PC-3 (cell line): ENCODE measurements around the gene TRIM33. TPM values are rescaled to one million over a fixed set of nuclear protein-coding genes. Genes with fewer than 3 reads are reported as not detected.
"Not testable (repeated sequence)": the region's sequence is repeated elsewhere in the genome, so short reads cannot be mapped to it uniquely, and the experiment has no call there.

ENCODE experiments used
- ATAC-seq: fragments of 200-7000 bp; cut with Tn5 transposase; 2 replicates; pipeline ENCODE4 v1.9.1; 2020; ENCODE audit warnings: mild to moderate bottlenecking, moderate library complexity
- BruUV-seq: library from RNA; stranded (reverse); fragments of 400-500 nt; replicated peaks from 2 replicates; lab custom pipeline; 2021; lab: Mats Ljungman, UMichigan
- CTCF ChIA-PET: fragments of 300-600 bp; sonication (Branson Sonifier 250); formaldehyde crosslinking; loops from one replicate; lab custom pipeline; 2022; ENCODE audit warnings: antibody characterized with exemption; lab: Charles Lee
- POLR2A ChIA-PET: fragments of 300-600 bp; sonication (Branson Sonifier 250); formaldehyde crosslinking; loops from one replicate; lab custom pipeline; 2022; ENCODE audit warnings: antibody characterized with exemption; ENCODE audit not compliant: unreplicated experiment; lab: Charles Lee
- DNase-seq: peaks from one replicate; pipeline ENCODE4 v3.0.0-alpha.2; 2015
- H2AFZ ChIP-seq: fragments of 300-600 bp; sonication (generic); 2 replicates; pipeline ENCODE4 v1.6.0; 2016; ENCODE audit warnings: antibody characterized with exemption, low read length
- H3F3A ChIP-seq: fragments of 300-600 bp; sonication (generic); one replicate; pipeline ENCODE4 v1.6.0; 2017; ENCODE audit warnings: antibody characterized with exemption, low read length, control low read depth, mild to moderate bottlenecking; ENCODE audit not compliant: unreplicated experiment
- H3K27ac ChIP-seq: fragments of 300-600 bp; sonication (generic); 2 replicates; pipeline ENCODE4 v1.5.1; 2016; ENCODE audit warnings: mild to moderate bottlenecking, low read length
- H3K27me3 ChIP-seq: fragments of 300-600 bp; sonication (generic); 2 replicates; pipeline ENCODE4 v1.6.1; 2016; ENCODE audit warnings: low read length, mixed read lengths
- H3K36me3 ChIP-seq: fragments of 300-600 bp; sonication (generic); 2 replicates; pipeline ENCODE4 v1.6.1; 2016; ENCODE audit warnings: low read depth, mixed run types, low read length, mixed read lengths
- H3K4me1 ChIP-seq: fragments of 300-600 bp; sonication (generic); 2 replicates; pipeline ENCODE4 v1.5.1; 2016; ENCODE audit warnings: low read length; ENCODE audit not compliant: insufficient read depth
- H3K4me2 ChIP-seq: fragments of 300-600 bp; sonication (generic); 2 replicates; pipeline ENCODE4 v1.6.0; 2016; ENCODE audit warnings: low read length
- H3K4me3 ChIP-seq: fragments of 300-600 bp; sonication (generic); 2 replicates; pipeline ENCODE4 v1.5.1; 2016; ENCODE audit warnings: mild to moderate bottlenecking, low read length, mixed read lengths
- H3K79me2 ChIP-seq: fragments of 300-600 bp; sonication (generic); 2 replicates; pipeline ENCODE4 v1.6.1; 2017; ENCODE audit warnings: low read length, mixed read lengths
- H3K9ac ChIP-seq: fragments of 300-600 bp; sonication (generic); 2 replicates; pipeline ENCODE4 v1.6.0; 2016; ENCODE audit warnings: mild to moderate bottlenecking, low read length
- H3K9me2 ChIP-seq: fragments of 300-600 bp; sonication (generic); replicated peaks from 2 replicates; pipeline ENCODE4 v1.6.1; 2016; ENCODE audit warnings: mixed run types, low read length, mixed read lengths
- H3K9me3 ChIP-seq: fragments of 300-600 bp; sonication (generic); 2 replicates; pipeline ENCODE4 v1.6.1; 2016; ENCODE audit warnings: low read length, mixed read lengths
- H4K20me1 ChIP-seq: fragments of 300-600 bp; sonication (generic); 2 replicates; pipeline ENCODE4 v1.6.1; 2016; ENCODE audit warnings: low read length, mixed read lengths
- EZH2 ChIP-seq: fragments of 300-600 bp; sonication (generic); IDR thresholded peaks from one replicate; pipeline ENCODE4 v1.6.1; 2017; ENCODE audit warnings: antibody characterized with exemption, mild to moderate bottlenecking, low read length; ENCODE audit not compliant: unreplicated experiment
- EZH2phosphoT487 ChIP-seq: fragments of 300-600 bp; sonication (generic); IDR thresholded peaks from 2 replicates; pipeline ENCODE4 v1.6.1; 2018; ENCODE audit warnings: mild to moderate bottlenecking, antibody characterized with exemption, low read length, borderline replicate concordance
- intact Hi-C: fragments of 100-400 bp; cut with micrococcal nuclease; formaldehyde crosslinking; loops from 2 replicates; pipeline ENCODE4 v1.9.0; 2023
- total RNA-seq: library from RNA; depleted of rRNA; stranded (reverse); fragments of >200 nt; gene quantifications from 2 replicates; pipeline ENCODE4 v1.2.3, GENCODE V29; 2014
- TF ChIP-seq, protein P1 (sequence below): fragments of 300-600 bp; sonication (generic); conservative IDR thresholded peaks from 2 replicates; pipeline ENCODE4 v1.5.1; 2017; ENCODE audit warnings: antibody characterized with exemption, low read depth, mild to moderate bottlenecking, low read length

The TRIM33 gene
- total RNA-seq, 1 experiment from 2014 or later, result 36.7 TPM

DNA sequence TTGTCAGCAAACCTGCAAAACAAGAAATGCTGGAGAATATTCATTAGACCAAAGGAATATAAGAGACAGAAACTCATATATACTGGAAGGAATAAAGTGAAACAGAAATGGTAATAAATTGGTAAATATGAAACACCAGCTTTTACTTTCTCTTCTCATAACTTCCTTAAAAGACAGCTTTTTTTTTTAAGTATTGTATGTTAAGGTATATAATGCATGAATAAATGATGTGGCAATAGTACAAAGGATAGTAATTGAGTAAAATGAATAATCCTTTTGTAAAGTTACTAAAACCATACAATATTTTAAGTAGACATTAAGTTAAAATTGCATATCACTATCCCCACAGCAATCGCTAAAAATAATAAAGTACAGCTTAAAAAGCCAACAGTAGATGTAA, 64.8 kb downstream of the TRIM33 start:
- H3K27ac ChIP-seq, result no peak overlapping the region
- no peak overlapping the region for H3K4me3 ChIP-seq
- no peaks in the 10 kb centered on the region for H3K9me3 ChIP-seq
- ChIA-PET CTCF (no interaction called here), POLR2A (no interaction called here)
- no peak for TF ChIP-seq EZH2
- TF ChIP-seq EZH2phosphoT487, result no peak
- TF ChIP-seq, protein P1, sequence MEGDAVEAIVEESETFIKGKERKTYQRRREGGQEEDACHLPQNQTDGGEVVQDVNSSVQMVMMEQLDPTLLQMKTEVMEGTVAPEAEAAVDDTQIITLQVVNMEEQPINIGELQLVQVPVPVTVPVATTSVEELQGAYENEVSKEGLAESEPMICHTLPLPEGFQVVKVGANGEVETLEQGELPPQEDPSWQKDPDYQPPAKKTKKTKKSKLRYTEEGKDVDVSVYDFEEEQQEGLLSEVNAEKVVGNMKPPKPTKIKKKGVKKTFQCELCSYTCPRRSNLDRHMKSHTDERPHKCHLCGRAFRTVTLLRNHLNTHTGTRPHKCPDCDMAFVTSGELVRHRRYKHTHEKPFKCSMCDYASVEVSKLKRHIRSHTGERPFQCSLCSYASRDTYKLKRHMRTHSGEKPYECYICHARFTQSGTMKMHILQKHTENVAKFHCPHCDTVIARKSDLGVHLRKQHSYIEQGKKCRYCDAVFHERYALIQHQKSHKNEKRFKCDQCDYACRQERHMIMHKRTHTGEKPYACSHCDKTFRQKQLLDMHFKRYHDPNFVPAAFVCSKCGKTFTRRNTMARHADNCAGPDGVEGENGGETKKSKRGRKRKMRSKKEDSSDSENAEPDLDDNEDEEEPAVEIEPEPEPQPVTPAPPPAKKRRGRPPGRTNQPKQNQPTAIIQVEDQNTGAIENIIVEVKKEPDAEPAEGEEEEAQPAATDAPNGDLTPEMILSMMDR, result no peak
- ATAC-seq (no peak), DNase-seq (no peak)
- peaks cover 23% of the 10 kb centered on the region; the same call in 1 of the 2 replicates for H3K36me3 ChIP-seq
- H3K27me3 ChIP-seq, result no peaks in the 10 kb centered on the region
- no peak overlapping the region for H3K4me2 ChIP-seq
- no peaks in the 10 kb centered on the region for H3F3A ChIP-seq
- intact Hi-C loops, result no loop called here
- H3K9ac ChIP-seq, result no peak overlapping the region
- no peaks in the 10 kb centered on the region; the same call in 1 of the 2 replicates for H3K79me2 ChIP-seq
- BruUV-seq, result no TSS peak
- H2AFZ ChIP-seq, result no peak overlapping the region
- H3K9me2 ChIP-seq, result no peaks in the 10 kb centered on the region
- H3K4me1 ChIP-seq, result no peaks in the 10 kb centered on the region
- H4K20me1 ChIP-seq, result no peaks in the 10 kb centered on the region

DNA sequence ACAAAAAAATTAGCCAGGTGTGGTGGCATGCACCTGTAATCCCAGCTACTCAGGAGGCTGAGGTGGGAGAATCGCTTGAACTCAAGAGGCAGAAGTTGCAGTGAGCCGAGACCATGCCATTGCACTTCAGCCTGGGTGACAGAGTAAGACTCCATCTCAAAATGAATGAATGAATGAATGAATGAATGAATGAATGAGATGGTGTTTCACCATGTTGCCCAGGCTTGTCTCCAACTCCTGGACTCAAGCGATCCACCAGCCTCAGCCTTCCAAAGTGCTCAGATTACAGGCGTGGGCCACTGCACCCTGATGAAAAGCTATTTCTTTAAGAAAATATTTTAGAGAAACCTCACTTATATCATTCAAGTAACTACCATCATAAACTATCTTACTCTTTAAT, 67.8 kb downstream of the TRIM33 start:
- BruUV-seq, H3K9ac ChIP-seq, ATAC-seq, H3F3A ChIP-seq, H3K79me2 ChIP-seq, H4K20me1 ChIP-seq, H3K27me3 ChIP-seq, H2AFZ ChIP-seq, intact Hi-C loops, CTCF ChIA-PET, H3K4me1 ChIP-seq, H3K27ac ChIP-seq, H3K9me3 ChIP-seq, H3K9me2 ChIP-seq, DNase-seq, H3K4me3 ChIP-seq, H3K4me2 ChIP-seq, POLR2A ChIA-PET: not testable (repeated sequence)
- H3K36me3 ChIP-seq, result peaks cover 20% of the 10 kb centered on the region; the same call in 1 of the 2 replicates

DNA sequence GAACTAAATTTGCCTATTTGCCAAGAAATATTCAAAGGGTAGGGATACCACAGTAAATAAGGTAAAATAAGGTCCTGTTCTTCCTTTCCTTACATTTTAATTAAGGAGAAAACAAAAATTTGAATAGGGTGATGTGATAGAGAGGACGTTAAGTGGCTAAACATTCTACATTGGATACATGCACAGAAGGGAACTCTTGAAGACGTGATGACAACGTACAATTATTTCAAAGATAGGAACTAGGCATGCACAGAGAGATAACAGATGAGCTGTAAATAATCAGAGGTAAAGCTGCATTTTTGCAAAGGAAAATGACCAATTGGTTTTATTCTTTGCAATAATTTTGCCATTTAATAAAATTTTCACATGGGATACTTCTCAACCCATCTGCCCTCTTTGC, 69.7 kb downstream of the TRIM33 start:
- Histone ChIP-seq H3K9ac (no peak overlapping the region), H3K4me2 (no peak overlapping the region), H3K27ac (no peak overlapping the region), H3K79me2 (no peaks in the 10 kb centered on the region; the same call in 1 of the 2 replicates), H3K27me3 (no peaks in the 10 kb centered on the region), H3K36me3 (peaks cover 12% of the 10 kb centered on the region; the same call in 1 of the 2 replicates), H4K20me1 (no peaks in the 10 kb centered on the region), H3K4me1 (no peaks in the 10 kb centered on the region), H3K9me3 (no peaks in the 10 kb centered on the region), H2AFZ (no peak overlapping the region), H3K4me3 (no peak overlapping the region), H3F3A (no peaks in the 10 kb centered on the region), H3K9me2 (no peaks in the 10 kb centered on the region)
- TF ChIP-seq, protein P1, result no peak
- ChIA-PET POLR2A (no interaction called here), CTCF (no interaction called here)
- no peak for ATAC-seq
- intact Hi-C loops, result no loop called here
- no peak for DNase-seq
- BruUV-seq, result no TSS peak
